ENCODE data around the gene P2RY14. TPM values are rescaled to one million over a fixed set of nuclear protein-coding genes. Genes with fewer than 3 reads are reported as not detected.

The P2RY14 gene
- polyA plus RNA-seq, 1 donor (not counting 4 experiments of a cell fraction or from before 2014, with no cell fraction given) = not detected

DNA sequence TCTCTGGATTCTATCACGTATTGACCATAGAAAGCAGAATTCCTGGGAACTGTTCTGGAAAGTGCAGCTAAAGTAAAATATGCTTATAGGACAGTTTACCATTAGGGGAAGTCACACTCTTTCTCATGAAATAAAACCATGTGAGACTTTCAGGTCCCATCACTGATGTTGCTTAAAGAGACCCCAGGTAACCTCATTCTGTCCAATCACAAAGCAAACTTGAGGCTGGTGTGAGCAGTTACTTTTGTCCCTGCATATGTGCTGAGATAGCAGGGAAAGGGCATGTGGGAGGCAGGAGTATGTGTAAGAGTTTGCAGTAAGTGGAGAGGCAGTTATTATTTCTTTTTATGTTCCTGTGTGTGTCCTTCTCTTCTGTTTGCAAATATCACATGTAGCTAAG, 22.2 kb upstream of the P2RY14 start:
- H4K20me1 ChIP-seq (ENCODE audit: control insufficient read depth, extremely low read depth, insufficient read depth, low read length) = no peaks in the 10 kb centered on the region
- H3K36me3 ChIP-seq (ENCODE audit: control insufficient read depth in 2 of 2, extremely low read depth in 1 of 2, insufficient read depth in 2 of 2, low read length in 2 of 2) = peaks cover 27 to 35% of the 10 kb centered on the region in 2 experiments
- peaks cover 37% of the 10 kb centered on the region for H3K4me1 ChIP-seq (ENCODE audit: control insufficient read depth, extremely low read depth, insufficient read depth, low read length)
- no peaks in the 10 kb centered on the region for H3K9me3 ChIP-seq (ENCODE audit: control insufficient read depth, low read depth, low read length)
- no peak overlapping the region for H3K4me3 ChIP-seq (ENCODE audit: control insufficient read depth in 2 of 3, extremely low read depth in 1 of 3, insufficient read depth in 2 of 3, low read depth in 1 of 3, low read length in 3 of 3)
- TF ChIP-seq EZH2 (IDR thresholded peaks at IDR 0.05; ENCODE audit: low read length) = no peak
- TF ChIP-seq, protein P1, sequence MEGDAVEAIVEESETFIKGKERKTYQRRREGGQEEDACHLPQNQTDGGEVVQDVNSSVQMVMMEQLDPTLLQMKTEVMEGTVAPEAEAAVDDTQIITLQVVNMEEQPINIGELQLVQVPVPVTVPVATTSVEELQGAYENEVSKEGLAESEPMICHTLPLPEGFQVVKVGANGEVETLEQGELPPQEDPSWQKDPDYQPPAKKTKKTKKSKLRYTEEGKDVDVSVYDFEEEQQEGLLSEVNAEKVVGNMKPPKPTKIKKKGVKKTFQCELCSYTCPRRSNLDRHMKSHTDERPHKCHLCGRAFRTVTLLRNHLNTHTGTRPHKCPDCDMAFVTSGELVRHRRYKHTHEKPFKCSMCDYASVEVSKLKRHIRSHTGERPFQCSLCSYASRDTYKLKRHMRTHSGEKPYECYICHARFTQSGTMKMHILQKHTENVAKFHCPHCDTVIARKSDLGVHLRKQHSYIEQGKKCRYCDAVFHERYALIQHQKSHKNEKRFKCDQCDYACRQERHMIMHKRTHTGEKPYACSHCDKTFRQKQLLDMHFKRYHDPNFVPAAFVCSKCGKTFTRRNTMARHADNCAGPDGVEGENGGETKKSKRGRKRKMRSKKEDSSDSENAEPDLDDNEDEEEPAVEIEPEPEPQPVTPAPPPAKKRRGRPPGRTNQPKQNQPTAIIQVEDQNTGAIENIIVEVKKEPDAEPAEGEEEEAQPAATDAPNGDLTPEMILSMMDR (optimal IDR thresholded peaks at IDR 0.05 in 1 of 3, IDR thresholded peaks at IDR 0.05 in 1 of 3, conservative IDR thresholded peaks at IDR 0.05 in 1 of 3; ENCODE audit: extremely low read depth in 1 of 3, insufficient read depth in 2 of 3, low read length in 3 of 3) = no peak
- peaks cover 59% of the 10 kb centered on the region for H3K79me2 ChIP-seq (ENCODE audit: control insufficient read depth, insufficient read depth, low read length)
- dilution Hi-C loops (cut with MboI; ENCODE audit: extremely low pct_ligation_motif_present, low sequenced_read_pairs) = no loop called here
- H2AFZ ChIP-seq (ENCODE audit: control insufficient read depth, low read length) = no peak overlapping the region
- no peak overlapping the region for H3K4me2 ChIP-seq (ENCODE audit: control insufficient read depth, extremely low read depth, insufficient read depth, low read depth, low read length)
- no peaks in the 10 kb centered on the region for H3K27me3 ChIP-seq (ENCODE audit: control insufficient read depth, extremely low read depth, insufficient read depth, low read length)
- no peak overlapping the region for H3K27ac ChIP-seq (ENCODE audit: control insufficient read depth, insufficient read depth, low read length)
- H3K9ac ChIP-seq (ENCODE audit: control insufficient read depth, extremely low read depth, insufficient read depth, low read length) = no peak overlapping the region
- FAIRE-seq (no peak), DNase-seq (ENCODE audit: low read depth, low spot score) (no peak)
- no peaks in the 10 kb centered on the region for H3K9me1 ChIP-seq (ENCODE audit: control insufficient read depth, extremely low read depth, insufficient read depth, low read length)

DNA sequence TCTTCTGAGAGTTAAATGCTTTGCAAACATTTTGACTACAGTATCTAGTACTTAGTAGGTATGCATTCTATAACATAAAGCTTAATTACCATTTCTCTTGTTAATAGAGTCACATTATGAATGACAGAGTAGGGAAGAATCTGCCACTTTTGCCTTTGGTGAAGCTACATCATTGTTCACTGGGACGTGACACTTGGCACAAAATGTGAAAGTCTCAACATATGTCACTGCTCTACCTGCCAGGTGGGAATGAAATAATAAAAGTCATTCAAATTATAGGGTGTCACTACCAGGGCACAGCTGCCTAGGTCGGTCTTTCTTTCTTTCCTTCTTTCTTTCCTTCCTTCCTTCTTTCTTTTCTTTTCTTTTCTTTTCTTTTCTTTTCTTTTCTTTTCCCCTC, 20.7 kb upstream of the P2RY14 start:
- DNase-seq (ENCODE audit: low read depth, low spot score) = no peak
- dilution Hi-C loops (cut with MboI; ENCODE audit: extremely low pct_ligation_motif_present, low sequenced_read_pairs) = no loop called here
- Histone ChIP-seq H3K4me1 (ENCODE audit: control insufficient read depth, extremely low read depth, insufficient read depth, low read length) (peaks cover 26% of the 10 kb centered on the region), H3K9ac (ENCODE audit: control insufficient read depth, extremely low read depth, insufficient read depth, low read length) (no peak overlapping the region), H3K27ac (ENCODE audit: control insufficient read depth, insufficient read depth, low read length) (no peak overlapping the region), H3K9me1 (ENCODE audit: control insufficient read depth, extremely low read depth, insufficient read depth, low read length) (no peaks in the 10 kb centered on the region), H3K79me2 (ENCODE audit: control insufficient read depth, insufficient read depth, low read length) (peaks cover 54% of the 10 kb centered on the region), H3K9me3 (ENCODE audit: control insufficient read depth, low read depth, low read length) (no peaks in the 10 kb centered on the region), H3K4me2 (ENCODE audit: control insufficient read depth, extremely low read depth, insufficient read depth, low read depth, low read length) (no peak overlapping the region), H3K36me3 (ENCODE audit: control insufficient read depth in 2 of 2, extremely low read depth in 1 of 2, insufficient read depth in 2 of 2, low read length in 2 of 2) (peaks cover 35 to 41% of the 10 kb centered on the region in 2 experiments), H4K20me1 (ENCODE audit: control insufficient read depth, extremely low read depth, insufficient read depth, low read length) (no peaks in the 10 kb centered on the region), H3K27me3 (ENCODE audit: control insufficient read depth, extremely low read depth, insufficient read depth, low read length) (no peaks in the 10 kb centered on the region), H2AFZ (ENCODE audit: control insufficient read depth, low read length) (no peak overlapping the region), H3K4me3 (ENCODE audit: control insufficient read depth in 2 of 3, extremely low read depth in 1 of 3, insufficient read depth in 2 of 3, low read depth in 1 of 3, low read length in 3 of 3) (no peak overlapping the region)
- TF ChIP-seq, protein P1 (optimal IDR thresholded peaks at IDR 0.05 in 1 of 3, IDR thresholded peaks at IDR 0.05 in 1 of 3, conservative IDR thresholded peaks at IDR 0.05 in 1 of 3; ENCODE audit: extremely low read depth in 1 of 3, insufficient read depth in 2 of 3, low read length in 3 of 3) = no peak
- TF ChIP-seq EZH2 (IDR thresholded peaks at IDR 0.05; ENCODE audit: low read length) = no peak
- no peak for FAIRE-seq
